Erythroblast (primary cell): ENCODE results near the gene ADTRP.

ENCODE experiments used
- DNase-seq, 2 experiments: peaks; one replicate each; lab custom pipeline; 2025; lab: John Stamatoyannopoulos, UW
- GATA1 ChIP-seq: IDR thresholded peaks from 2 replicates; pipeline ENCODE4 v1.6.1; 2011; ENCODE audit warnings: low read depth, mild to moderate bottlenecking, control low read depth, low read length, moderate library complexity
- POLR2A ChIP-seq: IDR thresholded peaks from 2 replicates; pipeline ENCODE4 v1.6.1; 2011; ENCODE audit warnings: mild to moderate bottlenecking, low read length

The ADTRP gene

GRCh38 chr6:11795403-11795802, 16.8 kb upstream of the ADTRP start:
- TF ChIP-seq GATA1 (no peak), POLR2A (no peak)

GRCh38 chr6:11793277-11793676, 14.7 kb upstream of the ADTRP start:
- DNase-seq: no peak
- no peak for TF ChIP-seq GATA1
- TF ChIP-seq POLR2A: no peak

More at GRCh38 chr6:11795403-11795802, 16.8 kb upstream of the ADTRP start:
- DNase-seq: no peak

- DNase-seq: no peak
- TF ChIP-seq POLR2A: no peak
- TF ChIP-seq GATA1: no peak
These were observed 12.9 kb upstream of the ADTRP start for GRCh38 chr6:11791354-11792107.

GRCh38 chr6:11789744-11790143, 11.1 kb upstream of the ADTRP start:
- DNase-seq: no peak
- TF ChIP-seq GATA1: no peak

GRCh38 chr6:11788043-11788442, 9.4 kb upstream of the ADTRP start:
- TF ChIP-seq POLR2A (no peak), GATA1 (no peak)
- no peak for DNase-seq

- no peak for DNase-seq
- no peak for TF ChIP-seq POLR2A
- TF ChIP-seq GATA1: no peak
These were observed 7.4 kb upstream of the ADTRP start for GRCh38 chr6:11785774-11786579.

- TF ChIP-seq POLR2A: no peak
- no peak for DNase-seq
These were observed 6.8 kb upstream of the ADTRP start for GRCh38 chr6:11785415-11785773.

- DNase-seq: no peak
- no peak for TF ChIP-seq POLR2A
- TF ChIP-seq GATA1: no peak
These were observed 5.7 kb upstream of the ADTRP start for GRCh38 chr6:11784341-11784740.

GRCh38 chr6:11783524-11784064, 5.0 kb upstream of the ADTRP start:
- TF ChIP-seq GATA1: no peak
- TF ChIP-seq POLR2A: no peak
- DNase-seq: no peak

GRCh38 chr6:11782524-11782923, 3.9 kb upstream of the ADTRP start:
- TF ChIP-seq POLR2A (no peak), GATA1 (no peak)
- DNase-seq: no peak

GRCh38 chr6:11780097-11780428, 1.5 kb upstream of the ADTRP start:
- no peak for DNase-seq

GRCh38 chr6:11779329-11780096, 910 bp upstream of the ADTRP start:
- DNase-seq: no peak
- TF ChIP-seq POLR2A (no peak), GATA1 (no peak)

More at GRCh38 chr6:11780097-11780428, 1.5 kb upstream of the ADTRP start:
- TF ChIP-seq GATA1 (no peak), POLR2A (no peak)

GRCh38 chr6:11778036-11778435, 567 bp downstream of the ADTRP start:
- DNase-seq: no peak
- TF ChIP-seq GATA1 (no peak), POLR2A (no peak)

- DNase-seq: no peak
- TF ChIP-seq GATA1: no peak
- TF ChIP-seq POLR2A: no peak
These were observed 2.7 kb downstream of the ADTRP start for GRCh38 chr6:11775791-11776409.
